Stomach (tissue), 9 donors: ENCODE results near the gene ARID3A. TPM values are rescaled to one million over a fixed set of nuclear protein-coding genes. Genes with fewer than 3 reads are reported as not detected.

Source experiments
- DNase-seq, 2 donors: peaks; one replicate each; pipeline versions ENCODE4 v3.0.0 to v3.0.0-alpha.2; 2013 to 2019
- H3K27ac ChIP-seq, 5 donors: fragments of 200-600 bp in 4 of 5; sonication (generic) in 4 of 5; one replicate each; pipeline ENCODE4 v1.5.1; 2013 to 2019; ENCODE audit warnings: mild to moderate bottlenecking in 1 of 5, moderate library complexity in 1 of 5
- H3K27me3 ChIP-seq, 3 donors: fragments of 200-600 bp; sonication (generic); one replicate each; pipeline ENCODE4 v1.5.1; 2017 to 2019; ENCODE audit warnings: mixed run types in 1 of 3
- H3K36me3 ChIP-seq, 4 donors: fragments of 200-600 bp; sonication (generic); 1 replicate in 3 of 4; 2 replicates in 1 of 4; pipeline ENCODE4 v1.5.1; 2016 to 2019
- H3K4me1 ChIP-seq, 4 donors: fragments of 200-600 bp; sonication (generic); one replicate each; pipeline ENCODE4 v1.5.1; 2016 to 2019
- H3K4me3 ChIP-seq, 4 donors: fragments of 200-600 bp; sonication (generic) in 3 of 4; one replicate each; pipeline ENCODE4 v1.5.1; 2016 to 2019; ENCODE audit warnings: mild to moderate bottlenecking in 1 of 4
- H3K9me3 ChIP-seq, 4 donors: fragments of 200-600 bp; sonication (generic); one replicate each; pipeline ENCODE4 v1.5.1; 2016 to 2019
- EP300 ChIP-seq: sonication (generic); formaldehyde crosslinking; IDR thresholded peaks from one replicate; pipeline ENCODE4 v1.6.1; 2017; ENCODE audit warnings: antibody characterized with exemption
- POLR2A ChIP-seq, 4 donors: fragments of 450-650 bp; IDR thresholded peaks; one replicate each; pipeline ENCODE4 v1.6.1; 2016; ENCODE audit warnings: antibody characterized with exemption in 4 of 4, control low read depth in 2 of 4, mild to moderate bottlenecking in 1 of 4, moderate library complexity in 1 of 4
- POLR2AphosphoS5 ChIP-seq, 3 donors: sonication (generic); formaldehyde crosslinking; IDR thresholded peaks; one replicate each; pipeline ENCODE4 v1.6.1; 2016; ENCODE audit warnings: antibody characterized with exemption in 3 of 3
- WGBS, 5 donors: extraction: QIAGEN DNeasy Blood & Tissue Kit in 3 of 5; methylation state at CpG; one replicate each; pipeline versions ENCODE4 v1.1.5 to v1.1.7; 2013 to 2018; 5-methylcytosine and 5-hydroxymethylcytosine counted together
- intact Hi-C: fragments of 100-400 bp; cut with DNase I; formaldehyde crosslinking; loops from one replicate; pipeline ENCODE4 v1.15.1; 2023; ENCODE audit warnings: low total_unique reads
- polyA plus RNA-seq, 3 donors: library from polyadenylated mRNA; stranded (reverse); fragments of 200-250 nt; gene quantifications; one replicate each; pipeline ENCODE4 v1.2.3, GENCODE V29; 2013
- total RNA-seq, 5 donors: library from RNA; depleted of rRNA; stranded (reverse); fragments of >200 nt; gene quantifications; one replicate each; pipeline versions ENCODE4 v1.1.0 to v1.2.3, GENCODE V29; 2014 to 2016
- TF ChIP-seq, protein P1 (sequence below), 7 experiments: fragments of 450-650 bp in 4 of 7; fragments of 200-600 bp in 3 of 7; sonication (generic) in 3 of 7; IDR thresholded peaks; one replicate each; pipeline ENCODE4 v1.5.1; 2016 to 2019; ENCODE audit warnings: antibody characterized with exemption in 7 of 7, control low read depth in 2 of 7, mild to moderate bottlenecking in 1 of 7
- donor health status: healthy with polysubstance abuse.
- donor health status: Bipolar disorder and iron deficiency.
- donor health status: healthy.

ARID3A gene
- total and polyA plus RNA-seq, 8 donors: 1.1 to 23.5 (median 2.1) TPM; not detected in 1

GRCh38 chr19:970695-971094 lies 44.9 kb downstream of the ARID3A start:
- Histone ChIP-seq H3K4me1 (no peaks in the 10 kb centered on the region), H3K27me3 (no peaks in the 10 kb centered on the region), H3K27ac (no peak overlapping the region), H3K9me3 (peaks cover 0 to 19% (median 11%) of the 10 kb centered on the region in 4 donors), H3K4me3 (no peak overlapping the region), H3K36me3 (peaks cover 16 to 64% (median 58%) of the 10 kb centered on the region in 4 donors)
- no peak for DNase-seq
- intact Hi-C loops: no loop called here
- 91 to 99% (median 94%) methylated on average over 13 to 14 of the region's 14 CpGs for WGBS, 5 donors
- TF ChIP-seq, protein P1, sequence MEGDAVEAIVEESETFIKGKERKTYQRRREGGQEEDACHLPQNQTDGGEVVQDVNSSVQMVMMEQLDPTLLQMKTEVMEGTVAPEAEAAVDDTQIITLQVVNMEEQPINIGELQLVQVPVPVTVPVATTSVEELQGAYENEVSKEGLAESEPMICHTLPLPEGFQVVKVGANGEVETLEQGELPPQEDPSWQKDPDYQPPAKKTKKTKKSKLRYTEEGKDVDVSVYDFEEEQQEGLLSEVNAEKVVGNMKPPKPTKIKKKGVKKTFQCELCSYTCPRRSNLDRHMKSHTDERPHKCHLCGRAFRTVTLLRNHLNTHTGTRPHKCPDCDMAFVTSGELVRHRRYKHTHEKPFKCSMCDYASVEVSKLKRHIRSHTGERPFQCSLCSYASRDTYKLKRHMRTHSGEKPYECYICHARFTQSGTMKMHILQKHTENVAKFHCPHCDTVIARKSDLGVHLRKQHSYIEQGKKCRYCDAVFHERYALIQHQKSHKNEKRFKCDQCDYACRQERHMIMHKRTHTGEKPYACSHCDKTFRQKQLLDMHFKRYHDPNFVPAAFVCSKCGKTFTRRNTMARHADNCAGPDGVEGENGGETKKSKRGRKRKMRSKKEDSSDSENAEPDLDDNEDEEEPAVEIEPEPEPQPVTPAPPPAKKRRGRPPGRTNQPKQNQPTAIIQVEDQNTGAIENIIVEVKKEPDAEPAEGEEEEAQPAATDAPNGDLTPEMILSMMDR (IDR thresholded peaks at IDR 0.05): peak in 2 of 7 experiments; percentile 26 to 32
- TF ChIP-seq POLR2AphosphoS5 (IDR thresholded peaks at IDR 0.05): no peak

DNA sequence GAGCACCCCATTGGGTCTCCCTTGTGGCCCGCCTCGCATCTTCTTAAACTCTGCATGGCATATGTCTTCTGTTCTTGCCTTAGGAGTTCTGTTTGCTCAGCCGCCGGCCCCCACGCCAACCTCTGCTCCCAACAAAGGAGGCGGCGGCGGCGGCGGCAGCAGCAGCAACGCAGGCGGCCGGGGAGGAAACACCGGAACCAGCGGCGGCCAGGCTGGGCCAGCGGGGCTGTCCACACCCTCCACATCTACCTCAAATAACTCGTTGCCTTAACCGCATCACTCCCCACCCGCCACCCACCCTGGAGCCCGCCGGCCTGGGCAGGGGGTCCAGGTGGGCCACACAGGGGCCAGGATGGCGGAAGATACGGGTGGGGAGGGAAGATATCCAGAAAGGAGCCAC lies 46.0 kb downstream of the ARID3A start:
- Histone ChIP-seq H3K9me3 (peaks cover 0 to 19% (median 11%) of the 10 kb centered on the region in 4 donors), H3K4me1 (no peaks in the 10 kb centered on the region), H3K36me3 (peaks cover 16 to 57% (median 52%) of the 10 kb centered on the region in 4 donors), H3K4me3 (no peak overlapping the region), H3K27ac (no peak overlapping the region), H3K27me3 (no peaks in the 10 kb centered on the region)
- no peak for DNase-seq
- intact Hi-C loops: no loop called here
- no peak for TF ChIP-seq EP300
- no peak for TF ChIP-seq POLR2AphosphoS5 (IDR thresholded peaks at IDR 0.05)
- TF ChIP-seq, protein P1 (IDR thresholded peaks at IDR 0.05): no peak
- TF ChIP-seq POLR2A (IDR thresholded peaks at IDR 0.05): no peak
- 90 to 97% (median 94%) methylated on average over 23 to 24 of the region's 24 CpGs for WGBS, 5 donors

DNA sequence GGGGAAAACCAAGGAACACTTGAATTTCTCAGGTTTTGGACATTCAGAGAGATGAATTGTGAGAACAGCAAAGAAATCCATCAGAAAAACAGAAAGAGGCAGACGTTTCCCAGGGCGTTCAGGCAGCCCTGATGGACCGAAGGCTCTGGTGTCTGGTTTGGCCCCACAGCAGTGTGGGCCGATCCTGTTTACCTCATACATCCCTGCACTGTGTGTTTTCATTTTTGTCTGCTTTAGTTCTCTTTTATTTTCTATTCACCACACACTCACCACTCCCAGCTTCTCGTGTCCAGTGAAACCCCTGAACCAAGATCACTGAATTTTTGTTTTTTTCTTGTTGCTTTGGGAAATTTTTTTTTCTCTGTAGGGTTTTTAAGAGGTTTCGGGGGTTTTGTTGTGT lies 46.4 kb downstream of the ARID3A start:
- Histone ChIP-seq H3K4me1 (no peaks in the 10 kb centered on the region), H3K9me3 (peaks cover 0 to 19% (median 11%) of the 10 kb centered on the region in 4 donors), H3K4me3 (no peak overlapping the region), H3K36me3 (peaks cover 16 to 52% (median 47%) of the 10 kb centered on the region in 4 donors), H3K27ac (no peak overlapping the region), H3K27me3 (no peaks in the 10 kb centered on the region)
- TF ChIP-seq POLR2AphosphoS5 (IDR thresholded peaks at IDR 0.05): no peak
- TF ChIP-seq EP300: no peak
- TF ChIP-seq, protein P1 (IDR thresholded peaks at IDR 0.05): no peak
- no peak for TF ChIP-seq POLR2A (IDR thresholded peaks at IDR 0.05)
- no peak for DNase-seq
- intact Hi-C loops: no loop called here
- WGBS, 5 donors: 95 to 97% (median 96%) methylated on average over 6 of the region's 6 CpGs

DNA sequence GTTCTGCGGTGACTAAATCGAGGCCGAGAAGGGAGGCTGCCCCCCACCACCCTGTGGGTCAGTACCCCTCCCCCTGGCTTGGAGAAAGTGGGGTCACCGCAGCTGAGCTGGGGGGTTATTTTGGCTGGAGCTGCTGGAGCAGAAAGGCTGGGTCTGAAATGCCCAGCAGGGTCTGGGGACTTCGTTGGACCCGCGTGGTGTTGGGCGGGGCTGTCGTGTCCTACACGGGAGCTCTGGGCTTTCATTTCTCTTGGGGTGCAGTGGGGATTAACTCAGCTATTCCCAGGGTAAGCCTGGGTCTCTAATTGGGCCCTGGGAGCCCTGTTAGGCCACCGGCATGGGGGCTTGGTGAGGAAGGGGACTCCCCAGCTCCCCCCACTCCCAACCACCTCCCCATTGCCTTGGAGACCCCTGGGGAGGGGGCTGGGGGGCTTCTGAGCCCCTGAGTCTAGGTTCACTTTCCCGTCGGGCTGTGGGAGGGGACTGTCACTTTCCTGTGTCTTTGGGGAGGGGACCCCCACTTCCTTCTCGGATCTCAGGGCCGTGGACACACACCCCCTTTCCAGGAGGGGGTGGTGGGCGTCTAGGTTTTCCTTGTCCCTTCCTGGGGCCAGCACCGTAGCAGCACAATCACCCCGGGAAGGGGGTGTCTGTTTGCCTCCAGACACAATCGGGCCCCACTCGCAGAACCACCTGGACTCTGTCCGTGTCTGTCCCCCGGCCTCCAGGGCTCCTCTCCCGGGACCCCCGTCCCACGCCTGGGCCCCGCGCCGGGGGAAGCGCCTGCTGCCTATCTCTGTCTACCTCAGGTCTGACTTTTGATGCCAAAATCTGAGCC lies 48.1 kb downstream of the ARID3A start:
- no peak overlapping the region for H3K27ac ChIP-seq
- no peaks in the 10 kb centered on the region for H3K27me3 ChIP-seq
- intact Hi-C loops: no loop called here
- H3K4me1 ChIP-seq: no peaks in the 10 kb centered on the region
- H3K36me3 ChIP-seq: peaks cover 16 to 36% (median 35%) of the 10 kb centered on the region in 4 donors
- TF ChIP-seq POLR2AphosphoS5 (IDR thresholded peaks at IDR 0.05) (no peak), POLR2A (IDR thresholded peaks at IDR 0.05) (no peak), EP300 (no peak)
- TF ChIP-seq, protein P1 (IDR thresholded peaks at IDR 0.05): no peak
- no peak overlapping the region for H3K4me3 ChIP-seq
- peaks cover 0 to 19% (median 11%) of the 10 kb centered on the region in 4 donors for H3K9me3 ChIP-seq
- DNase-seq: no peak
- 77 to 90% (median 79%) methylated on average over 21 to 29 of the region's 29 CpGs for WGBS, 5 donors
